H9 (cell line): ENCODE measurements around the gene MAPK1IP1L. TPM values are rescaled to one million over a fixed set of nuclear protein-coding genes. Genes with fewer than 3 reads are reported as not detected.

Experiments
- DNase-seq: peaks from one replicate; pipeline ENCODE4 v3.0.0-alpha.2; 2017
- H2AFZ ChIP-seq: one replicate; pipeline ENCODE4 v1.6.1; 2013; ENCODE audit warnings: mild to moderate bottlenecking, low read length, control low read depth, moderate library complexity
- H2AK5ac ChIP-seq: 2 replicates; pipeline ENCODE4 v1.6.1; 2013; ENCODE audit warnings: low read length, control low read depth, mixed read lengths; ENCODE audit not compliant: insufficient read length
- H2BK120ac ChIP-seq: one replicate; pipeline ENCODE4 v1.6.1; 2013; ENCODE audit warnings: low read depth, mild to moderate bottlenecking, low read length, control low read depth, inconsistent platforms; ENCODE audit not compliant: poor library complexity, severe bottlenecking
- H2BK12ac ChIP-seq: 2 replicates; pipeline ENCODE4 v1.6.1; 2013; ENCODE audit warnings: low read length, control low read depth, mixed read lengths, low read depth; ENCODE audit not compliant: insufficient read length
- H2BK15ac ChIP-seq: 2 replicates; pipeline ENCODE4 v1.6.1; 2013; ENCODE audit warnings: low read depth, low read length, control low read depth
- H2BK20ac ChIP-seq: one replicate; pipeline ENCODE4 v1.6.1; 2013; ENCODE audit warnings: low read depth, mild to moderate bottlenecking, low read length, control low read depth, inconsistent platforms; ENCODE audit not compliant: poor library complexity, severe bottlenecking
- H2BK5ac ChIP-seq: 2 replicates; pipeline ENCODE4 v1.6.1; 2013; ENCODE audit warnings: low read length, control low read depth, mixed read lengths; ENCODE audit not compliant: insufficient read length
- H3K14ac ChIP-seq: 2 replicates; pipeline ENCODE4 v1.6.1; 2013; ENCODE audit warnings: low read length, control low read depth; ENCODE audit not compliant: insufficient read depth
- H3K18ac ChIP-seq: 2 replicates; pipeline ENCODE4 v1.6.1; 2013; ENCODE audit warnings: low read depth, mild to moderate bottlenecking, mixed read lengths, low read length, control low read depth; ENCODE audit not compliant: insufficient read length
- H3K23ac ChIP-seq: 2 replicates; pipeline ENCODE4 v1.6.1; 2013; ENCODE audit warnings: low read length, control low read depth, mixed read lengths, low read depth; ENCODE audit not compliant: insufficient read length
- H3K23me2 ChIP-seq: 2 replicates; pipeline ENCODE4 v1.6.1; 2013; ENCODE audit warnings: low read depth, mild to moderate bottlenecking, mixed read lengths, low read length, control low read depth; ENCODE audit not compliant: insufficient read length, poor library complexity, severe bottlenecking
- H3K27ac ChIP-seq: 2 replicates; pipeline ENCODE4 v1.5.1; 2013; ENCODE audit warnings: low read length, control low read depth, mixed read lengths, low read depth; ENCODE audit not compliant: insufficient read length
- H3K27me3 ChIP-seq: 2 replicates; pipeline ENCODE4 v1.6.1; 2013; ENCODE audit warnings: low read length, control low read depth, inconsistent platforms; ENCODE audit not compliant: insufficient read depth
- H3K4ac ChIP-seq: 2 replicates; pipeline ENCODE4 v1.6.1; 2013; ENCODE audit warnings: low read depth, mild to moderate bottlenecking, control low read depth, inconsistent platforms, low read length, moderate library complexity
- H3K4me1 ChIP-seq: 2 replicates; pipeline ENCODE4 v1.6.1; 2013; ENCODE audit warnings: low read length, control low read depth, inconsistent platforms; ENCODE audit not compliant: insufficient read depth
- H3K4me2 ChIP-seq: 2 replicates; pipeline ENCODE4 v1.6.1; 2013; ENCODE audit warnings: low read length, control low read depth, mixed read lengths; ENCODE audit not compliant: insufficient read length, insufficient read depth
- H3K56ac ChIP-seq: 2 replicates; pipeline ENCODE4 v1.6.1; 2013; ENCODE audit warnings: low read depth, mild to moderate bottlenecking, mixed read lengths, low read length, control low read depth; ENCODE audit not compliant: insufficient read length
- H3K79me1 ChIP-seq: 2 replicates; pipeline ENCODE4 v1.6.1; 2013; ENCODE audit warnings: low read depth, mild to moderate bottlenecking, moderate library complexity, low read length, control low read depth, inconsistent platforms; ENCODE audit not compliant: insufficient read depth, poor library complexity, severe bottlenecking
- H3K79me2 ChIP-seq: 2 replicates; pipeline ENCODE4 v1.6.1; 2013; ENCODE audit warnings: low read length, control low read depth, inconsistent platforms; ENCODE audit not compliant: insufficient read depth
- H3K9ac ChIP-seq: 2 replicates; pipeline ENCODE4 v1.6.1; 2013; ENCODE audit warnings: low read length, control low read depth, mixed read lengths; ENCODE audit not compliant: insufficient read length; ENCODE audit errors: extremely low read depth
- H3K9me3 ChIP-seq: one replicate; pipeline ENCODE4 v1.6.1; 2013; ENCODE audit warnings: low read depth, low read length, inconsistent platforms; ENCODE audit not compliant: control insufficient read depth
- H3T11ph ChIP-seq: one replicate; pipeline ENCODE4 v1.6.1; 2013; ENCODE audit warnings: mild to moderate bottlenecking, low read length, control low read depth, inconsistent platforms
- H4K20me1 ChIP-seq: one replicate; pipeline ENCODE4 v1.6.1; 2013; ENCODE audit not compliant: control insufficient read depth, insufficient read length, insufficient read depth
- H4K5ac ChIP-seq: 2 replicates; pipeline ENCODE4 v1.6.1; 2013; ENCODE audit warnings: low read depth, mild to moderate bottlenecking, mixed read lengths, low read length, control low read depth; ENCODE audit not compliant: insufficient read length
- H4K8ac ChIP-seq: replicated peaks from 2 replicates; pipeline ENCODE4 v1.6.1; 2013; ENCODE audit warnings: low read length, control low read depth, mixed read lengths, low read depth; ENCODE audit not compliant: insufficient read length
- H4K91ac ChIP-seq: 2 replicates; pipeline ENCODE4 v1.6.1; 2013; ENCODE audit warnings: low read depth, mild to moderate bottlenecking, moderate library complexity, mixed read lengths, low read length, control low read depth; ENCODE audit not compliant: insufficient read length
- H3K27ac Mint-ChIP-seq, 3 experiments: 2 replicates in 2 of 3; 3 replicates in 1 of 3; pipeline ENCODE4 v1.8.0; 2020 to 2021; ENCODE audit warnings: mixed read lengths in 3 of 3, mild to moderate bottlenecking in 1 of 3, moderate library complexity in 1 of 3
- H3K27me3 Mint-ChIP-seq: 2 replicates; pipeline ENCODE4 v1.8.0; 2021; ENCODE audit warnings: low read depth, mild to moderate bottlenecking, moderate library complexity, mixed read lengths
- H3K36me3 Mint-ChIP-seq, 3 experiments: 2 replicates in 2 of 3; 3 replicates in 1 of 3; pipeline ENCODE4 v1.8.0; 2020 to 2021; ENCODE audit warnings: low read depth in 3 of 3, mixed read lengths in 3 of 3; ENCODE audit not compliant: insufficient read depth in 1 of 3
- H3K4me1 Mint-ChIP-seq, 2 experiments: 2 replicates each; pipeline ENCODE4 v1.8.0; 2020; ENCODE audit warnings: mixed read lengths in 2 of 2
- H3K4me3 Mint-ChIP-seq, 2 experiments: 2 replicates in 1 of 2; 3 replicates in 1 of 2; pipeline ENCODE4 v1.8.0; 2020 to 2021; ENCODE audit warnings: mild to moderate bottlenecking in 2 of 2, mixed read lengths in 2 of 2, moderate library complexity in 1 of 2
- H3K9me3 Mint-ChIP-seq, 2 experiments: 2 replicates in 1 of 2; 3 replicates in 1 of 2; pipeline ENCODE4 v1.8.0; 2020; ENCODE audit warnings: mild to moderate bottlenecking in 2 of 2, mixed read lengths in 2 of 2, moderate library complexity in 1 of 2
- CTCF ChIP-seq: fragments of 200-600 bp; sonication (generic); conservative IDR thresholded peaks from 3 replicates; pipeline ENCODE4 v1.8.0; 2021; ENCODE audit warnings: antibody characterized with exemption, mild to moderate bottlenecking
- WGBS: extraction: QIAGEN DNeasy Blood & Tissue Kit; methylation state at CpG from one replicate; pipeline ENCODE4 v1.1.7; 2013; ENCODE audit warnings: missing lambda C conversion rate, low lambda C conversion rate, mixed read lengths; ENCODE audit not compliant: insufficient read length; ENCODE audit errors: extremely low coverage; 5-methylcytosine and 5-hydroxymethylcytosine counted together
- total RNA-seq: library from RNA; stranded (reverse); gene quantifications from 2 replicates; pipeline ENCODE4 v1.2.1, GENCODE V29; 2021

MAPK1IP1L gene
- total RNA-seq, 1 experiment from 2014 or later = 133 TPM

GRCh38 chr14:55047301-55048053 is 4.0 kb upstream of the MAPK1IP1L start:
- peaks cover 15 to 19% (median 17%) of the 10 kb centered on the region in 3 experiments; a peak in 6 of 7 replicates for H3K36me3 Mint-ChIP-seq
- H3K79me2 ChIP-seq = peaks cover 3% of the 10 kb centered on the region; the same call in 1 of the 2 replicates
- no peaks in the 10 kb centered on the region for H3K27me3 ChIP-seq
- no peak overlapping the region for H3T11ph ChIP-seq
- no peak overlapping the region for H3K4ac ChIP-seq
- H3K27me3 Mint-ChIP-seq = 0 out of 2 replicates have a peak, but pooled peaks cover 2% of the 10 kb centered on the region
- H2BK5ac ChIP-seq = no peak overlapping the region
- no peak overlapping the region for H3K18ac ChIP-seq
- H3K4me2 ChIP-seq = no peak overlapping the region
- H3K4me1 ChIP-seq = no peaks in the 10 kb centered on the region
- no peaks in the 10 kb centered on the region for H3K79me1 ChIP-seq
- H2BK120ac ChIP-seq = no peak overlapping the region
- H3K9ac ChIP-seq = no peak overlapping the region
- H4K8ac ChIP-seq = no peak overlapping the region
- DNase-seq = no peak
- H4K91ac ChIP-seq = no peak overlapping the region
- no peak overlapping the region for H3K23ac ChIP-seq
- H2AFZ ChIP-seq = no peak overlapping the region
- H4K5ac ChIP-seq = no peak overlapping the region
- peaks cover 7 to 8% of the 10 kb centered on the region in 2 experiments for H3K4me1 Mint-ChIP-seq
- H2AK5ac ChIP-seq = no peak overlapping the region
- TF ChIP-seq CTCF = no peak
- no CpG with 5 or more reads among the region's 5 CpGs for WGBS
- no peak overlapping the region for H2BK20ac ChIP-seq
- no peak overlapping the region for H3K27ac Mint-ChIP-seq
- no peak overlapping the region for H2BK12ac ChIP-seq
- peaks cover 8% of the 10 kb centered on the region for H3K23me2 ChIP-seq
- H4K20me1 ChIP-seq = no peaks in the 10 kb centered on the region
- H3K14ac ChIP-seq = no peak overlapping the region
- H3K56ac ChIP-seq = no peak overlapping the region
- no peaks in the 10 kb centered on the region for H3K9me3 ChIP-seq
- H3K27ac ChIP-seq = no peak overlapping the region
- H3K4me3 Mint-ChIP-seq = no peak overlapping the region
- no peaks in the 10 kb centered on the region; a peak in 1 of 5 replicates for H3K9me3 Mint-ChIP-seq
- H2BK15ac ChIP-seq = no peak overlapping the region
